ENCODE results near the gene PRG2.
"Not testable (repeated sequence)": the region's sequence is repeated elsewhere in the genome, so short reads cannot be mapped to it uniquely, and the experiment has no call there.

The PRG2 gene

GRCh38 chr11:57418131-57418530 lies 27.7 kb upstream of the PRG2 start:
- no peak for DNase-seq

- DNase-seq, result no peak
Observed at GRCh38 chr11:57417056-57417455, 26.6 kb upstream of the PRG2 start.

- no peak for DNase-seq
Observed at GRCh38 chr11:57416436-57416835, 26.0 kb upstream of the PRG2 start.

GRCh38 chr11:57414612-57415212 lies 24.3 kb upstream of the PRG2 start:
- no peak for DNase-seq

GRCh38 chr11:57413681-57414080 lies 23.2 kb upstream of the PRG2 start:
- DNase-seq, result no peak

GRCh38 chr11:57410287-57410686 lies 19.8 kb upstream of the PRG2 start:
- no peak for DNase-seq

GRCh38 chr11:57409321-57410100 lies 19.1 kb upstream of the PRG2 start:
- DNase-seq, result no peak

GRCh38 chr11:57408771-57409170 lies 18.3 kb upstream of the PRG2 start:
- no peak for DNase-seq

GRCh38 chr11:57407941-57408475 lies 17.6 kb upstream of the PRG2 start:
- no peak for DNase-seq

- DNase-seq, result no peak
Observed at GRCh38 chr11:57407010-57407920, 16.8 kb upstream of the PRG2 start.

- peak; percentile 14 for DNase-seq
Observed at GRCh38 chr11:57406337-57406904, 16.0 kb upstream of the PRG2 start.

- DNase-seq, result no peak
Observed at GRCh38 chr11:57405271-57405860, 14.9 kb upstream of the PRG2 start.

GRCh38 chr11:57403802-57404147 lies 13.3 kb upstream of the PRG2 start:
- DNase-seq, result no peak

GRCh38 chr11:57403003-57403801 lies 12.8 kb upstream of the PRG2 start:
- not testable (repeated sequence) for DNase-seq

GRCh38 chr11:57402188-57403002 lies 11.9 kb upstream of the PRG2 start:
- peak; percentile 6 for DNase-seq

- no peak for DNase-seq
Observed at GRCh38 chr11:57399972-57400578, 9.6 kb upstream of the PRG2 start.

GRCh38 chr11:57399221-57399620 lies 8.8 kb upstream of the PRG2 start:
- DNase-seq, result no peak

GRCh38 chr11:57397394-57397990 lies 7.0 kb upstream of the PRG2 start:
- no peak for DNase-seq

GRCh38 chr11:57396744-57397143 lies 6.3 kb upstream of the PRG2 start:
- no peak for DNase-seq

Data from kidney glomerular epithelial cell (primary cell).